Smooth muscle cell (in vitro differentiated cells): ENCODE results near the gene LGALS1. TPM values are rescaled to one million over a fixed set of nuclear protein-coding genes. Genes with fewer than 3 reads are reported as not detected.

ENCODE experiments used
- DNase-seq: peaks from one replicate; lab custom pipeline; 2025; ENCODE audit not compliant: unreplicated experiment; lab: John Stamatoyannopoulos, UW
- H2AFZ ChIP-seq: fragments of 200-600 bp; sonication (generic); 2 replicates; pipeline ENCODE4 v1.6.0; 2016; ENCODE audit warnings: antibody characterized with exemption, low read depth, mild to moderate bottlenecking
- H3F3A ChIP-seq: fragments of 200-600 bp; sonication (generic); 2 replicates; pipeline ENCODE4 v1.6.0; 2017; ENCODE audit warnings: antibody characterized with exemption, low read depth
- H3K27ac ChIP-seq: fragments of 200-600 bp; sonication (generic); 2 replicates; pipeline ENCODE4 v1.5.1; 2016; ENCODE audit warnings: low read depth, mild to moderate bottlenecking
- H3K27me3 ChIP-seq: fragments of 200-600 bp; sonication (generic); 2 replicates; pipeline ENCODE4 v1.6.1; 2016; ENCODE audit warnings: low read depth, mild to moderate bottlenecking
- H3K36me3 ChIP-seq: fragments of 200-600 bp; sonication (generic); 2 replicates; pipeline ENCODE4 v1.5.1; 2016; ENCODE audit warnings: low read depth
- H3K4me1 ChIP-seq: fragments of 200-600 bp; sonication (generic); 2 replicates; pipeline ENCODE4 v1.5.1; 2016; ENCODE audit warnings: low read depth
- H3K4me2 ChIP-seq: fragments of 200-600 bp; sonication (generic); 2 replicates; pipeline ENCODE4 v1.6.0; 2016; ENCODE audit warnings: mild to moderate bottlenecking
- H3K4me3 ChIP-seq: fragments of 200-600 bp; sonication (generic); 2 replicates; pipeline ENCODE4 v1.5.1; 2016; ENCODE audit warnings: mild to moderate bottlenecking
- H3K79me2 ChIP-seq: fragments of 200-600 bp; sonication (generic); 2 replicates; pipeline ENCODE4 v1.6.0; 2016; ENCODE audit warnings: low read depth, mild to moderate bottlenecking
- H3K9ac ChIP-seq: fragments of 200-600 bp; sonication (generic); 2 replicates; pipeline ENCODE4 v1.6.0; 2016; ENCODE audit warnings: low read depth
- H3K9me3 ChIP-seq: fragments of 200-600 bp; sonication (generic); replicated peaks from 2 replicates; pipeline ENCODE4 v1.5.1; 2016; ENCODE audit warnings: low read depth
- H4K20me1 ChIP-seq: fragments of 200-600 bp; sonication (generic); 2 replicates; pipeline ENCODE4 v1.6.0; 2016; ENCODE audit warnings: low read depth
- CTCF ChIP-seq: fragments of 200-600 bp; sonication (generic); IDR thresholded peaks from 2 replicates; pipeline ENCODE4 v1.5.1; 2017; ENCODE audit warnings: borderline replicate concordance, mild to moderate bottlenecking, antibody characterized with exemption; ENCODE audit not compliant: insufficient read depth, poor library complexity, severe bottlenecking
- WGBS: methylation state at CpG from one replicate; pipeline ENCODE4 v1.1.7; 2016; ENCODE audit warnings: low lambda C conversion rate; 5-methylcytosine and 5-hydroxymethylcytosine counted together
- polyA plus RNA-seq: library from polyadenylated mRNA; unstranded; fragments of >200 nt; fragmentation: Nextera tagmentation; extraction: Ambion mirVana; gene quantifications from 2 replicates; pipeline ENCODE4 v1.2.1, GENCODE V29; 2016
- total RNA-seq: library from RNA; depleted of rRNA; stranded (reverse); fragments of >200 nt; gene quantifications from 2 replicates; pipeline ENCODE4 v1.2.3, GENCODE V29; 2014

The LGALS1 gene
- total and polyA plus RNA-seq, 2 experiments from 2014 or later, result 5,079 to 5,332 TPM

GRCh38 chr22:37669586-37669985 is 5.8 kb upstream of the LGALS1 start:
- H3K9me3 ChIP-seq, result no peaks in the 10 kb centered on the region
- 54% methylated on average over 6 of the region's 6 CpGs for WGBS

GRCh38 chr22:37672206-37672919 is 3.1 kb upstream of the LGALS1 start:
- Histone ChIP-seq H3K27ac (no peak overlapping the region), H3K9me3 (no peaks in the 10 kb centered on the region), H3K4me3 (no peak overlapping the region), H3K27me3 (no peaks in the 10 kb centered on the region), H3K4me2 (no peak overlapping the region), H3K9ac (no peak overlapping the region), H2AFZ (no peak overlapping the region), H3F3A (peaks cover 16% of the 10 kb centered on the region), H3K36me3 (no peaks in the 10 kb centered on the region), H3K79me2 (peaks cover 13% of the 10 kb centered on the region), H4K20me1 (peaks cover 2% of the 10 kb centered on the region), H3K4me1 (peaks cover 1% of the 10 kb centered on the region)
- TF ChIP-seq CTCF, result no peak
- WGBS, result 90% methylated on average over 15 of the region's 15 CpGs
- DNase-seq, result no peak

More at GRCh38 chr22:37669586-37669985, 5.8 kb upstream of the LGALS1 start:
- Histone ChIP-seq H3K27me3 (no peaks in the 10 kb centered on the region), H4K20me1 (peaks cover 2% of the 10 kb centered on the region), H3K4me3 (no peak overlapping the region), H3K79me2 (no peaks in the 10 kb centered on the region), H3K36me3 (no peaks in the 10 kb centered on the region), H3K4me2 (peak overlapping the region; percentile 12), H2AFZ (no peak overlapping the region), H3K27ac (peak overlapping the region; percentile 44), H3F3A (no peaks in the 10 kb centered on the region), H3K4me1 (no peaks in the 10 kb centered on the region), H3K9ac (no peak overlapping the region)
- no peak for DNase-seq
- no peak for TF ChIP-seq CTCF

- Histone ChIP-seq H3K27me3 (no peaks in the 10 kb centered on the region), H3K9ac (no peak overlapping the region), H3K4me2 (no peak overlapping the region), H3K79me2 (peaks cover 19% of the 10 kb centered on the region), H3K36me3 (no peaks in the 10 kb centered on the region), H3K4me1 (peaks cover 3% of the 10 kb centered on the region), H3K9me3 (no peaks in the 10 kb centered on the region), H3K27ac (no peak overlapping the region), H4K20me1 (peaks cover 9% of the 10 kb centered on the region), H2AFZ (no peak overlapping the region), H3K4me3 (no peak overlapping the region), H3F3A (peaks cover 22% of the 10 kb centered on the region)
- WGBS, result 89% methylated on average over 11 of the region's 11 CpGs
- DNase-seq, result no peak
- no peak for TF ChIP-seq CTCF
These were observed 2.4 kb upstream of the LGALS1 start for GRCh38 chr22:37672920-37673455.

GRCh38 chr22:37674248-37674647 is 1.2 kb upstream of the LGALS1 start:
- H3K9ac ChIP-seq, result no peak overlapping the region
- no peak for TF ChIP-seq CTCF
- H3K36me3 ChIP-seq, result no peaks in the 10 kb centered on the region
- H3K4me1 ChIP-seq, result peaks cover 3% of the 10 kb centered on the region
- WGBS, result 93% methylated on average over 12 of the region's 12 CpGs
- peaks cover 23% of the 10 kb centered on the region for H3K79me2 ChIP-seq
- H3F3A ChIP-seq, result peaks cover 28% of the 10 kb centered on the region
- H4K20me1 ChIP-seq, result peaks cover 21% of the 10 kb centered on the region
- peak overlapping the region; percentile 92 for H3K27ac ChIP-seq
- H2AFZ ChIP-seq, result no peak overlapping the region
- no peaks in the 10 kb centered on the region for H3K27me3 ChIP-seq
- no peaks in the 10 kb centered on the region for H3K9me3 ChIP-seq
- no peak for DNase-seq
- no peak overlapping the region for H3K4me3 ChIP-seq
- peak overlapping the region; percentile 35 for H3K4me2 ChIP-seq
